Upper lobe of left lung (tissue), 6 donors: Measurements from ENCODE around the gene L3HYPDH. TPM values are rescaled to one million over a fixed set of nuclear protein-coding genes. Genes with fewer than 3 reads are reported as not detected.
A peak's percentile ranks its signal among the peaks of the same experiment; 100 is the strongest.

ENCODE experiments used
- ATAC-seq, 2 donors: fragments of 200-7000 bp; cut with Tn5 transposase; one replicate each; pipeline ENCODE4 v1.9.1; 2022; ENCODE audit warnings: mild to moderate bottlenecking in 2 of 2, moderate library complexity in 2 of 2; ENCODE audit not compliant: low FRiP score in 2 of 2
- DNase-seq, 2 donors: peaks; one replicate each; pipeline ENCODE4 v3.0.0-alpha.2; 2019 to 2020
- H3K27ac ChIP-seq, 4 donors: fragments of 200-600 bp; sonication (generic); one replicate each; pipeline ENCODE4 v1.5.1; 2016 to 2019
- H3K27me3 ChIP-seq, 4 donors: fragments of 200-600 bp; sonication (generic); one replicate each; pipeline ENCODE4 v1.5.1; 2017 to 2019
- H3K36me3 ChIP-seq, 4 donors: fragments of 200-600 bp; sonication (generic); one replicate each; pipeline ENCODE4 v1.5.1; 2016 to 2019
- H3K4me1 ChIP-seq, 4 donors: fragments of 200-600 bp; sonication (generic); one replicate each; pipeline ENCODE4 v1.5.1; 2018 to 2019
- H3K4me3 ChIP-seq, 4 donors: fragments of 200-600 bp; sonication (generic); one replicate each; pipeline ENCODE4 v1.5.1; 2017 to 2019; ENCODE audit warnings: mild to moderate bottlenecking in 2 of 4, moderate library complexity in 1 of 4
- H3K9me3 ChIP-seq, 4 donors: fragments of 200-600 bp; sonication (generic); one replicate each; pipeline ENCODE4 v1.5.1; 2018 to 2019
- CTCF ChIP-seq, 6 experiments: fragments of 450-650 bp in 4 of 6; fragments of 200-600 bp in 2 of 6; sonication (generic) in 2 of 6; IDR thresholded peaks; one replicate each; pipeline ENCODE4 v1.5.1; 2016 to 2019; ENCODE audit warnings: antibody characterized with exemption in 6 of 6
- EP300 ChIP-seq, 4 donors: sonication (generic); formaldehyde crosslinking; IDR thresholded peaks; one replicate each; pipeline ENCODE4 v1.5.1; 2017; ENCODE audit warnings: antibody characterized with exemption in 4 of 4, control low read depth in 2 of 4
- POLR2A ChIP-seq, 4 donors: fragments of 450-650 bp; IDR thresholded peaks; one replicate each; pipeline ENCODE4 v1.5.1; 2016 to 2017; ENCODE audit warnings: antibody characterized with exemption in 4 of 4, mild to moderate bottlenecking in 2 of 4
- POLR2AphosphoS5 ChIP-seq, 2 donors: sonication (generic); formaldehyde crosslinking; IDR thresholded peaks; one replicate each; pipeline ENCODE4 v1.5.1; 2017; ENCODE audit warnings: antibody characterized with exemption in 2 of 2
- WGBS, 2 donors: methylation state at CpG; one replicate each; pipeline ENCODE4 v1.1.5; 2017 to 2018; 5-methylcytosine and 5-hydroxymethylcytosine counted together
- total RNA-seq, 6 donors: library from RNA; depleted of rRNA in 4 of 6; stranded (reverse); fragments of >200 nt in 4 of 6; gene quantifications; one replicate each; pipeline versions ENCODE4 v1.1.0 to v1.2.1, GENCODE V29; 2016 to 2021
- donor health status: DM: no; HTN: no; CAD: no; lungs with moderate emphysema.
- donor health status: DM: no; HTN: yes; CAD: no; lungs with severe emphysema.

L3HYPDH gene
- total RNA-seq, 6 donors from 2014 or later = 16.7 to 53.4 (median 38.9) TPM

- Histone ChIP-seq H3K27ac (no peak overlapping the region), H3K4me1 (no peaks in the 10 kb centered on the region), H3K9me3 (no peaks in the 10 kb centered on the region), H3K27me3 (no peaks in the 10 kb centered on the region), H3K4me3 (no peak overlapping the region), H3K36me3 (no peaks in the 10 kb centered on the region)
- WGBS, 2 donors = 89 to 98% methylated on average over 3 of the region's 3 CpGs
- no peak for ATAC-seq
- TF ChIP-seq POLR2A (IDR thresholded peaks at IDR 0.05) = no peak
- no peak for TF ChIP-seq POLR2AphosphoS5 (IDR thresholded peaks at IDR 0.05)
- TF ChIP-seq CTCF (IDR thresholded peaks at IDR 0.05) = no peak
- TF ChIP-seq EP300 (IDR thresholded peaks at IDR 0.05) = no peak
- DNase-seq = no peak
Observed at GRCh38 chr14:59435101-59435500, 49.1 kb downstream of the L3HYPDH start.

- Histone ChIP-seq H3K36me3 (no peaks in the 10 kb centered on the region), H3K4me3 (no peak overlapping the region), H3K9me3 (no peaks in the 10 kb centered on the region), H3K4me1 (peaks cover 0 to 8% (median 6%) of the 10 kb centered on the region in 4 donors), H3K27me3 (no peaks in the 10 kb centered on the region), H3K27ac (no peak overlapping the region)
- TF ChIP-seq CTCF (IDR thresholded peaks at IDR 0.05) = no peak
- TF ChIP-seq POLR2AphosphoS5 (IDR thresholded peaks at IDR 0.05) = no peak
- TF ChIP-seq EP300 (IDR thresholded peaks at IDR 0.05) = no peak
- no peak for TF ChIP-seq POLR2A (IDR thresholded peaks at IDR 0.05)
- WGBS, 2 donors = 78 to 90% methylated on average over 4 of the region's 4 CpGs
- ATAC-seq = no peak
- no peak for DNase-seq
Observed at GRCh38 chr14:59429790-59430189, 54.4 kb downstream of the L3HYPDH start.

- no peaks in the 10 kb centered on the region for H3K9me3 ChIP-seq
- no peak overlapping the region for H3K27ac ChIP-seq
- TF ChIP-seq CTCF (IDR thresholded peaks at IDR 0.05) (peak in 1 of 6 experiments; percentile 7), EP300 (IDR thresholded peaks at IDR 0.05) (no peak), POLR2A (IDR thresholded peaks at IDR 0.05) (no peak)
- H3K36me3 ChIP-seq = no peaks in the 10 kb centered on the region
- peak in 1 of 2 donors; percentile 48 for ATAC-seq
- H3K4me3 ChIP-seq = no peak overlapping the region
- peaks cover 0 to 8% (median 6%) of the 10 kb centered on the region in 4 donors for H3K4me1 ChIP-seq
- no peaks in the 10 kb centered on the region for H3K27me3 ChIP-seq
- DNase-seq = no peak
- 62 to 76% methylated on average over 1 of the region's 1 CpG for WGBS, 2 donors
Observed at GRCh38 chr14:59428581-59429012, 55.6 kb downstream of the L3HYPDH start.

GRCh38 chr14:59427653-59428580 is 56.3 kb downstream of the L3HYPDH start:
- H3K4me1 ChIP-seq = peaks cover 0 to 8% (median 6%) of the 10 kb centered on the region in 4 donors
- no peaks in the 10 kb centered on the region for H3K27me3 ChIP-seq
- peak in 1 of 2 donors; percentile 23 for DNase-seq
- H3K9me3 ChIP-seq = no peaks in the 10 kb centered on the region
- H3K27ac ChIP-seq = no peak overlapping the region
- WGBS, 2 donors = 73 to 85% methylated on average over 13 of the region's 13 CpGs
- ATAC-seq = peak in 1 of 2 donors; percentile 46
- no peak overlapping the region for H3K4me3 ChIP-seq
- H3K36me3 ChIP-seq = no peaks in the 10 kb centered on the region
- TF ChIP-seq POLR2AphosphoS5 (IDR thresholded peaks at IDR 0.05) (peak in 1 of 2 donors; percentile 21), POLR2A (IDR thresholded peaks at IDR 0.05) (no peak), EP300 (IDR thresholded peaks at IDR 0.05) (no peak), CTCF (IDR thresholded peaks at IDR 0.05) (no peak)
